GM10248 (cell line): ENCODE measurements around the gene ABI2.
A peak's percentile ranks its signal among the peaks of the same experiment; 100 is the strongest.

ENCODE experiments used
- CTCF ChIA-PET: fragments of 300-600 bp; sonication (Branson Sonifier 250); formaldehyde crosslinking; extraction: SDS; loops from one replicate; lab custom pipeline; 2021; ENCODE audit warnings: antibody characterized with exemption; lab: Yijun Ruan, JAX
- POLR2A ChIA-PET: fragments of 350-650 bp; sonication (Branson Sonifier 250); formaldehyde crosslinking; extraction: SDS; loops from one replicate; lab custom pipeline; 2020; ENCODE audit warnings: antibody characterized with exemption; lab: Yijun Ruan, JAX
- DNase-seq: peaks from one replicate; pipeline ENCODE4 v3.0.0; 2012; ENCODE audit errors: extremely low spot score
- CTCF ChIP-seq: IDR thresholded peaks from 2 replicates; pipeline ENCODE4 v1.5.1; 2012; ENCODE audit warnings: mild to moderate bottlenecking, low read depth; ENCODE audit errors: extremely low read depth, missing control alignments, control extremely low read depth

ABI2 gene

DNA sequence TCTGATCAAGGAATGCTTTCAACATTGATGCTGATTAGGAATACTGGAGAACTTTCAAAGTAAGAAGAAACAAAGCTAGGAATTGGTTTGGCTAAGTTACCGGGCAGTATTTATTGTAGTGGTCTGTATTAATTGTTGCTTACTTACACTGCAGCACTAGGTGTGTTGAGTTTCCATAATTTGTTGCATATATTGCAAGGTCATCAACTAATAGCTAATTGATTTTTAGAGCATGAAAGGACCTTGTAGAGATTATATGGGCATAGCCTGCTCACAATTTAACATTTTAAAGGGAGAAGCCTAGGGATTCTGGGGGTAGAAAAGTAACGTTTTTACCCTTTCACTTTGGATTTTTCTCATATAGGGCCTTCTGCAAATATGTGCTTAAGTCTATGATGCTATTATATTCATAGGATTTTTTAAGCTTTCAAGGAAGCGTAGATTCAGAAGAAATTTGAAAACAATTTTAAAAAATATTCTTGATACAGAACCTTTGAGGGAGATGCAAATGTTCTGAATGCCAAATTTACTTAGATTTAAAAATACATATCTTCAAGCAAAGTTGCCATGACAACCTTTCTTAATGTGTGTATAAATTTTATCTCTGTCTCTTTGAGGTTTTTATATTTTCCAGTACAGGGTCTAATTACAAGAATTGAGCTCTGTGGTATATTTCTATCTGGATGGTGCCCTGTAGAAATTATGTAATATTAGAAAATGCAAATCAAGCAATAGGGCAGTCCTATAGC lies 17.3 kb upstream of the ABI2 start:
- TF ChIP-seq CTCF, result no peak
- CTCF ChIA-PET, result interaction anchor here (1.8 to 2.1 kb wide), 2 partner anchors 15 to 47 kb away, joined by 6 to 7 read pairs; no protein-coding TSS in a partner anchor
- no peak for DNase-seq
- POLR2A ChIA-PET, result no interaction called here

- ChIA-PET POLR2A (interaction anchor here (0.7 kb wide), 1 partner anchor 87 kb away, joined by 4 read pairs; the partner anchor contains the start of gene CYP20A1), CTCF (interaction anchor here (1.2 to 2.1 kb wide), 3 partner anchors 12 to 20 kb away, joined by 4 to 6 read pairs (median 4); no protein-coding TSS in a partner anchor)
- no peak for TF ChIP-seq CTCF
- DNase-seq, result no peak
Observed at GRCh38 chr2:203326356-203326755, 1.8 kb upstream of the ABI2 start.

GRCh38 chr2:203327582-203327900 lies 653 bp upstream of the ABI2 start:
- no peak for TF ChIP-seq CTCF
- CTCF ChIA-PET, result no interaction called here
- POLR2A ChIA-PET, result no interaction called here
- DNase-seq, result no peak

DNA sequence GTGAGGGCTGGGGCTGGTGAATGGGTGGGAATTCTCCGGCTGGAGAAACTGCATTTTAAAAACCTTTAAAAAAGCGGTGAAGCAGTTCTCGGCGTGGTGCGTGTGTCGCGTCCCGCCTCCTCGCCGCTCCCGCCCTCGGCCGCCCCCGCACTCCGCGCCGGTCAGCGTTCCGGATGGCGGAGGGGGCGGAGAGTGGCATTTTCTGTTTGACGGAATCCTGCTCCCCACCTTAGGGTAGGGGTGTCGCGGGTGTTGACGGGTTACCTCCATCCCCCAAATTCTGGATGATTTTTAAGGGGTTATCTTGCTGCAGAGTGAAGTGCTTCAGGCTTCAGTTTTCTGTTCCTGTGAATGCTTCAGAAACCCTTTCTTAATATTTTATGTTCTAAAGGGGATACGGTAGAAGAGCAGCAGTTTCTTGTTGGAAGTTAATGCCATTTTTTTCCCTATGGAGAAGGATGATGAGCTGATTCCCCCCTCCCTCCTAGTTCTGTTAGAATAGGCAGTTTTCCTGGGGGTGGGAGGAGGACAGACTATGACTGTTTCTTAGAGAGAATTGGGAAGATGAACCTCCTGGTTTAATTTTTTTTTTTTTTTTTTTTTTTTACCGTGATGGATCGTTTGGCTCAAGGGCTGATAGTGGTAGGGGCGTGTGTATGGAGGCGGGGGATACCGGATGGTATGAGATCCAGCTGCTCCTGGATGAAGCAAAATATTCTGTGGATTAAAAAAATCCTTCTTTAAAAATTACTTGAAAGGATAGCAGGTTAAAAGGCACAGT lies 756 bp downstream of the ABI2 start:
- peak; percentile 76 for DNase-seq
- TF ChIP-seq CTCF, result no peak
- ChIA-PET POLR2A (interaction anchor here (0.7 kb wide), 1 partner anchor 360 kb away, joined by 11 read pairs; no protein-coding TSS in a partner anchor), CTCF (no interaction called here)

DNA sequence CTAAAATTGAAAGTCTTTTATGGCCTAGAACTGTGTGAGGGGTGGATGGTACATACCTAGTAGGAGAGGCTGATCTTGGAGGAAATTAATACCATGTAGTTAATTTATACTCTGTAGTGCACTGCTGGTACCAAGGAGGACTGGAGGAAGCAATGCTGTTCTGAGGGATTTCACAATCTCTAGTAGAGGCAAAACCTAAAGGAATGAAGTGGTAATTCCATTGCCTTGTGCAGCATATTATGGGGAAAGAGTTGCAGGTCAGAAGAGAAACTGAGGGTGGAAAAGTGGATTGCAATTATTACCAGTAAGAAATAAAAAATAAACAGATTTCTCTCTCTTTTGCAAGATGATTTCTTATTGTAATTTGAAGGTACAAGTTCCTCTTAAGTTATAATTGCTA lies 2.2 kb downstream of the ABI2 start:
- TF ChIP-seq CTCF, result no peak
- POLR2A ChIA-PET, result interaction anchor here (0.7 kb wide), 1 partner anchor 1174 kb away, joined by 8 read pairs; no protein-coding TSS in a partner anchor
- CTCF ChIA-PET, result no interaction called here
- DNase-seq, result no peak

DNA sequence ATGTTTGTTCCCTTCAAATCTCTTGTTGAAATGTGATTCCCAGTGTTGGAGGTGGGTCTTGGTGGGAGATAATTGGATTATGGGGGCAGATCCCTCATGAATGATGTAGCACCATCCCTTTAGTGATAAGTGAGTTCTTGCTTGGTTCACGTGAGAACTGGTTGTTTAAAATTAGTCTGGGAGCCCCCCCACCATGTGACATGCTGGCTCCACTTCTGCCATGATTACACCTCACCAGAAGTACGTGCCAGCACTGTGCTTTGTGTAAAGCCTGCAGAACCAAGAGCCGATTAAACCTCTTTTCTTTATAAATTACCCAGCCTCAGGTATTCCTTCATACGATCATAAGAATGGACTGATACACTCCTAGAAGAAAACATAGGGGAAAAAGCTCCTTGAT lies 10.1 kb downstream of the ABI2 start:
- POLR2A ChIA-PET, result no interaction called here

More for the DNA sequence above, 10.1 kb downstream of the ABI2 start:
- no peak for TF ChIP-seq CTCF
- no peak for DNase-seq
- CTCF ChIA-PET, result interaction anchor here (1.1 to 1.6 kb wide), 2 partner anchors 8 to 9 kb away, joined by 3 to 5 read pairs; no protein-coding TSS in a partner anchor
